Measurements from ENCODE around the gene BRD9.

The BRD9 gene

DNA sequence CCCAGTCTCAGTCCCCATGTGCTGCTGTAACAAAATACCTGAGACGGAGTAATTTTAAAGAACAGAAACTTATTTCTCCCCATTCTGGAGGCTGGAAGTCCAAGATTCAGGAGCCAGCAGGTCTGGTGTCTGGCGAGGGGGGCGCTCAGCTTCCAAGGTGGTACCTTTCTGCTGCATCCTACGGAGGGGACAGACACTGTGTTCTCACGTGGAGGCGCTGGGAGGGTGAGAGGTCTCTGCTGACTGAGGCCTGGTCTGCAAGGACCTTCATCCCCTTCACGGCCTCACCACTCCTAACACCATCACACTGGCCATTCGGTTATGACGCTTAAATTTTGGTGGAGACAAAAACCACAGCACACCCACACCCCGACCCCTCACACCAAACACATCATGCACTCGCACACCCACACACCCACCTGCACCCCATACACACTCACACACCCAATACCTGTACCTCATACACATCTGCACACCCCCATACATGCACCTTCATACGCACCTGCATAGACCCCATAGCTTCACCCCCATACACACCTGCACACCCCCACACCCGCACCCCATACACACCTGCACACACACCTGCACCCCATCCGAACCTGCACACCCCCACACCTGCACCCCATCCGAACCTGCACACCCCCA lies 32.0 kb downstream of the BRD9 start:
- Histone ChIP-seq H3K27ac (no peak overlapping the region), H3K27me3 (replicated peaks) (no peaks in the 10 kb centered on the region), H3K36me3 (replicated peaks) (peaks cover 27% of the 10 kb centered on the region), H3K4me3 (ENCODE audit: low read depth, low read length) (no peak overlapping the region)
- in situ Hi-C loops (cut with HindIII; ENCODE audit: low pct_ligation_motif_present, low sequenced_read_pairs), result no loop called here
- no peak for DNase-seq
- TF ChIP-seq, protein P1, sequence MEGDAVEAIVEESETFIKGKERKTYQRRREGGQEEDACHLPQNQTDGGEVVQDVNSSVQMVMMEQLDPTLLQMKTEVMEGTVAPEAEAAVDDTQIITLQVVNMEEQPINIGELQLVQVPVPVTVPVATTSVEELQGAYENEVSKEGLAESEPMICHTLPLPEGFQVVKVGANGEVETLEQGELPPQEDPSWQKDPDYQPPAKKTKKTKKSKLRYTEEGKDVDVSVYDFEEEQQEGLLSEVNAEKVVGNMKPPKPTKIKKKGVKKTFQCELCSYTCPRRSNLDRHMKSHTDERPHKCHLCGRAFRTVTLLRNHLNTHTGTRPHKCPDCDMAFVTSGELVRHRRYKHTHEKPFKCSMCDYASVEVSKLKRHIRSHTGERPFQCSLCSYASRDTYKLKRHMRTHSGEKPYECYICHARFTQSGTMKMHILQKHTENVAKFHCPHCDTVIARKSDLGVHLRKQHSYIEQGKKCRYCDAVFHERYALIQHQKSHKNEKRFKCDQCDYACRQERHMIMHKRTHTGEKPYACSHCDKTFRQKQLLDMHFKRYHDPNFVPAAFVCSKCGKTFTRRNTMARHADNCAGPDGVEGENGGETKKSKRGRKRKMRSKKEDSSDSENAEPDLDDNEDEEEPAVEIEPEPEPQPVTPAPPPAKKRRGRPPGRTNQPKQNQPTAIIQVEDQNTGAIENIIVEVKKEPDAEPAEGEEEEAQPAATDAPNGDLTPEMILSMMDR (IDR thresholded peaks at IDR 0.05; ENCODE audit: low read depth, low read length, missing control alignments), result no peak

DNA sequence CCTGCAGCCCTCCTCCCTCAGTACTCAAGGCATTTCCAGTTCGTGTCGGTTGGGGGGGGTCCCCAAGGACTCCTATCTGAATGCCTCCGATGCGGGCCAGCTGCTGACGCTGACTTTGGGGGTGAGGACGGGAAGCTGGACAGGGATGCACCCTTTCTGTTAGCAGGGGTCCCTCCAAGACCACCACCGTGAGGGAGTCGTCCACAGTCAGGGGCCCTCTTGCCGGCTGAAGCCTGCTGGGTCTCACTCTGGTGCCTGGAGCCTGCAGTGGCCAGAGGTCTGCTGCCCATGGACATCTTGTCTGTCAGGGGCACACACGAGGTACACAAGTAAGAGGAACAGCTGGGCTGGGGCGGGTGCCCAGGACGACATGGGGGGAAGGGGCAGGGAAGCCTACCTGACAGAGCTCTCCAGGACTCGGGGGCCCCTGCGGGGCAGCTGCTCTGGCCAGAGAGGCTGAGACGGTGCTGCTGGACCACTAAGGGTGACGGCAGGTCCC lies 32.8 kb downstream of the BRD9 start:
- Histone ChIP-seq H3K4me3 (ENCODE audit: low read depth, low read length) (no peak overlapping the region), H3K36me3 (replicated peaks) (peaks cover 20% of the 10 kb centered on the region), H3K27me3 (replicated peaks) (no peaks in the 10 kb centered on the region), H3K27ac (no peak overlapping the region)
- no peak for DNase-seq
- in situ Hi-C loops (cut with HindIII; ENCODE audit: low pct_ligation_motif_present, low sequenced_read_pairs), result no loop called here
- TF ChIP-seq, protein P1 (IDR thresholded peaks at IDR 0.05; ENCODE audit: low read depth, low read length, missing control alignments), result no peak

DNA sequence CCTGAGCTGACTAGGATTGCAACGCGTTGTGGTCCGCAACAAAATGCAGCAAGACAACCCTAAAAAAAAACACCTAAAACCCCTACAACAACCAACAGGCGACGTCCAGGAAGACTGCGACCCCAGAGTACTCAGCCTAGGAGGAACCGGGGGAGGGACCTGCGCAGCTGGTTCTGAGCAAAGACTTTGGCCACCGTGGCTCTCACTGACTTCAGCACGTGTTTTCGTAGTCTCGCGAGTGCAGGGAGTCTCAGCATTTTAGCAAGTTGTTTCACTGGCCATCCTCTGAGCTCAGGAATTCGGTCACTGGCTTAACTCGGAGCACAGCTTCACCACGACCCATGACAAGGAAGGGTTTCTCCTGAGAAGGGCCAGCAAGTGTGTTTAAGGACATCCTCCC lies 33.2 kb downstream of the BRD9 start:
- H3K27ac ChIP-seq, result no peak overlapping the region
- TF ChIP-seq, protein P1 (IDR thresholded peaks at IDR 0.05; ENCODE audit: low read depth, low read length, missing control alignments), result no peak
- DNase-seq, result no peak
- in situ Hi-C loops (cut with HindIII; ENCODE audit: low pct_ligation_motif_present, low sequenced_read_pairs), result no loop called here
- peaks cover 16% of the 10 kb centered on the region for H3K36me3 ChIP-seq (replicated peaks)
- no peaks in the 10 kb centered on the region for H3K27me3 ChIP-seq (replicated peaks)
- no peak overlapping the region for H3K4me3 ChIP-seq (ENCODE audit: low read depth, low read length)

DNA sequence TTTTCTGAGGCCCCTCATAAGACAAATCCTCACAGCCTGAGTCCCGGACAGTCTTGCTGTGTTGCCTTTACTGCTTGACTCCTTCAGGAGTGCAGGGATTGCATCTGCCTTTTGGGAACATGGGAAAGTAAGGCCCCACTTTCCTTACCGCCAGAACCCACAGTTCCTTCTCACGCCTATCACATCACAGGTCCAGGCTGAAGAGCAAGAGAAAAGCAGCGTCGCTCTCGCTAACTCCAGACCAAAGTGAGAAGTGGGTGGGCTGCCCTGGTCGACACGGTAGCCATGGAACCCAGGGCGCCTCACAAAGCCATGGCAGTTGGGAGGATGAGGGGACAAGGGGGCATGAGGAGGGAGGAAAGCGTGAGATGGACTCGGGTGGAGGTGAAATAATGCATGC lies 33.9 kb downstream of the BRD9 start:
- no peaks in the 10 kb centered on the region for H3K27me3 ChIP-seq (replicated peaks)
- H3K4me3 ChIP-seq (ENCODE audit: low read depth, low read length), result no peak overlapping the region
- in situ Hi-C loops (cut with HindIII; ENCODE audit: low pct_ligation_motif_present, low sequenced_read_pairs), result no loop called here
- TF ChIP-seq, protein P1 (IDR thresholded peaks at IDR 0.05; ENCODE audit: low read depth, low read length, missing control alignments), result no peak
- DNase-seq, result no peak
- H3K27ac ChIP-seq, result no peak overlapping the region
- H3K36me3 ChIP-seq (replicated peaks), result peaks cover 9% of the 10 kb centered on the region

DNA sequence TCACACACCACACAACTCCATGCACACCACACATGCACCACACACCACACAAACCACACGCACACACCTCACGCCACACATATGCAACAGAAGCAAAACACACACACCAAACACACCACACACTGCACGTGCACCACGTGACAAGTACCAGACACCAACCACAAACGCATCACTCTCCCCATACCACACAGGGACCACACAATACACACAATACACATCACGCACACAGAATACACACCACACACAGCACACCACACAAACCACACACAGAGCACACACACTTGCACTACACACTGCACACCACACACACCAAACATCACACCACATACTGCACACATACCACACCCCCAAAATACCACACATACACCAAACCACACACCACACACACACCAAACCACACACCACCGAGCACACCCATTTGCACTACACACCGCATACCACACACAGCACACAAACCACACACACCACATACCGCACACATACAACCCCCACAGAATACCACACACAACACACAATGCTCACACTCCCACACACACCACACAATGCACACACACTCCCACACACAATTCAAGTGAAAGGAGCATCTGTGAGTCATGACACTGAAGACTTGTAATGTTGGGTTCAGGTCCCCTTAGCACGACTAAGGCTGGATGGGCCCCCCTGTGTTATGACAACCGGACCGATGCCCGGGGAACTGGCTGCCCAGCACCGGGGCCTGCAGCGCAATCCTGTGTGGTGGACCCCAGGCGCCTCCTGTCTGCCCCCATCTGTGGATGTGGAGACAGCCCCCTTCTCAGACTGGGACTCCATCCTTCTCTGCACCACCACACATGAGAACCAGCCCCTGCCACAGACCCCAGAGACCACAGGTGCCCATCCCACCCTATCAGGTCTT lies 35.8 kb downstream of the BRD9 start:
- in situ Hi-C loops (cut with HindIII; ENCODE audit: low pct_ligation_motif_present, low sequenced_read_pairs), result no loop called here
- H3K4me3 ChIP-seq (ENCODE audit: low read depth, low read length), result no peak overlapping the region
- no peaks in the 10 kb centered on the region for H3K36me3 ChIP-seq (replicated peaks)
- no peak overlapping the region for H3K27ac ChIP-seq
- DNase-seq, result no peak
- no peaks in the 10 kb centered on the region for H3K27me3 ChIP-seq (replicated peaks)
- TF ChIP-seq, protein P1 (IDR thresholded peaks at IDR 0.05; ENCODE audit: low read depth, low read length, missing control alignments), result no peak
